HG03097 (cell line): ENCODE results near the gene BRS3.
"Not testable (repeated sequence)": the region's sequence is repeated elsewhere in the genome, so short reads cannot be mapped to it uniquely, and the experiment has no call there.

Source experiments
- ATAC-seq: cut with Tn5 transposase; IDR thresholded peaks from one replicate; pipeline ENCODE4 v1.9.1; 2021; ENCODE audit not compliant: unreplicated experiment, low FRiP score

The BRS3 gene

GRCh38 chrX:136487647-136488046, at the start of gene BRS3:
Gene BRS3, plus strand, starts transcription at chrX:136487947. Its CDS starts 168 bp downstream, at chrX:136488115.
- ATAC-seq, result no peak

GRCh38 chrX:136438192-136438591, 49.6 kb upstream of the BRS3 start:
- ATAC-seq, result no peak

GRCh38 chrX:136445674-136446073, 42.1 kb upstream of the BRS3 start:
- ATAC-seq, result not testable (repeated sequence)

- ATAC-seq, result no peak
These were observed 41.5 kb upstream of the BRS3 start for GRCh38 chrX:136446208-136446607.

- no peak for ATAC-seq
These were observed 40.4 kb upstream of the BRS3 start for GRCh38 chrX:136447308-136447707.

GRCh38 chrX:136447968-136448367, 39.8 kb upstream of the BRS3 start:
- no peak for ATAC-seq

- no peak for ATAC-seq
These were observed 37.5 kb upstream of the BRS3 start for GRCh38 chrX:136450050-136450830.

- ATAC-seq, result no peak
These were observed 35.1 kb upstream of the BRS3 start for GRCh38 chrX:136452614-136453013.

GRCh38 chrX:136453114-136453513, 34.6 kb upstream of the BRS3 start:
- ATAC-seq, result no peak

- ATAC-seq, result no peak
These were observed 34.0 kb upstream of the BRS3 start for GRCh38 chrX:136453771-136454170.

- ATAC-seq, result no peak
These were observed 31.6 kb upstream of the BRS3 start for GRCh38 chrX:136456133-136456532.

GRCh38 chrX:136457303-136457917, 30.3 kb upstream of the BRS3 start:
- ATAC-seq, result no peak

- no peak for ATAC-seq
These were observed 23.2 kb upstream of the BRS3 start for GRCh38 chrX:136464589-136464988.

GRCh38 chrX:136467303-136467702, 20.4 kb upstream of the BRS3 start:
- no peak for ATAC-seq

- ATAC-seq, result no peak
These were observed 19.2 kb upstream of the BRS3 start for GRCh38 chrX:136468391-136469103.

- ATAC-seq, result no peak
These were observed 14.1 kb upstream of the BRS3 start for GRCh38 chrX:136473663-136474062.

- no peak for ATAC-seq
These were observed 12.5 kb upstream of the BRS3 start for GRCh38 chrX:136475236-136475635.

- ATAC-seq, result no peak
These were observed 11.2 kb upstream of the BRS3 start for GRCh38 chrX:136476501-136476900.

- no peak for ATAC-seq
These were observed 10.7 kb upstream of the BRS3 start for GRCh38 chrX:136477026-136477425.

- no peak for ATAC-seq
These were observed 7.4 kb upstream of the BRS3 start for GRCh38 chrX:136480383-136480782.

GRCh38 chrX:136488706-136489105, 959 bp downstream of the BRS3 start:
- ATAC-seq, result no peak

GRCh38 chrX:136491832-136492231, 4.1 kb downstream of the BRS3 start:
- ATAC-seq, result no peak
